Right cardiac atrium (tissue), 5 donors: ENCODE data around the gene LCNL1. TPM values are rescaled to one million over a fixed set of nuclear protein-coding genes. Genes with fewer than 3 reads are reported as not detected.

Source experiments
- ATAC-seq, 2 donors: fragments of 200-7000 bp; cut with Tn5 transposase; one replicate each; pipeline versions ENCODE4 v1.8.0 to v1.9.1; 2020; ENCODE audit warnings: moderate library complexity in 2 of 2, mild to moderate bottlenecking in 1 of 2
- DNase-seq, 3 donors: peaks; one replicate each; pipeline ENCODE4 v3.0.0-alpha.2; 2020
- H3K27ac ChIP-seq: one replicate; pipeline ENCODE4 v1.5.1; 2013; ENCODE audit warnings: mild to moderate bottlenecking, low read length, control low read depth, moderate library complexity
- H3K27me3 ChIP-seq: one replicate; pipeline ENCODE4 v1.6.1; 2013; ENCODE audit not compliant: control insufficient read depth, insufficient read depth
- H3K4me1 ChIP-seq: one replicate; pipeline ENCODE4 v1.6.1; 2013; ENCODE audit warnings: low read length; ENCODE audit not compliant: control insufficient read depth, insufficient read depth
- H3K4me3 ChIP-seq: one replicate; pipeline ENCODE4 v1.5.1; 2013; ENCODE audit warnings: low read length, control low read depth
- H3K9me3 ChIP-seq: one replicate; pipeline ENCODE4 v1.6.1; 2013; ENCODE audit warnings: low read length; ENCODE audit not compliant: control insufficient read depth
- WGBS: extraction: QIAGEN DNeasy Blood & Tissue Kit; methylation state at CpG from one replicate; pipeline ENCODE4 v1.1.7; 2013; 5-methylcytosine and 5-hydroxymethylcytosine counted together
- intact Hi-C, 4 donors: fragments of 100-400 bp; cut with DNase I; formaldehyde crosslinking; loops; one replicate each; pipeline versions ENCODE4 v1.11.0 to v1.14.0; 2022 to 2023
- polyA plus RNA-seq: library from polyadenylated mRNA; stranded (reverse); fragments of 200-250 nt; gene quantifications from one replicate; pipeline ENCODE4 v1.2.3, GENCODE V29; 2013
- total RNA-seq, 4 donors: library from RNA; stranded (reverse); fragmentation: NEBNext Ultra II Directional; extraction: Animal tissue kit (Norgen Biotek cat#: 25700); gene quantifications; one replicate each; pipeline ENCODE4 v1.2.1, GENCODE V29; 2021
- donor health status: healthy with polysubstance abuse.
- donor health status: DM: no; HTN: yes; CAD: no.
- donor health status: DM: no; HTN: no; CAD: no.
- donor health status: DM: no; HTN: yes; CAD: no; lungs with severe emphysema.
- donor health status: DM: yes; HTN: yes; CAD: no.

Gene LCNL1
- total and polyA plus RNA-seq, 5 donors: 2.4 to 16.7 (median 7.2) TPM

GRCh38 chr9:136961279-136962065, 21.3 kb upstream of the LCNL1 start:
- Histone ChIP-seq H3K27me3 (no peaks in the 10 kb centered on the region), H3K4me3 (no peak overlapping the region), H3K4me1 (no peaks in the 10 kb centered on the region), H3K9me3 (no peaks in the 10 kb centered on the region), H3K27ac (no peak overlapping the region)
- ATAC-seq (peak; percentile 89 to 90), DNase-seq (peak; percentile 83 to 92 (median 92))
- intact Hi-C loops: no loop called here
- WGBS: 59% methylated on average over 23 of the region's 23 CpGs

- Histone ChIP-seq H3K27me3 (no peaks in the 10 kb centered on the region), H3K9me3 (no peaks in the 10 kb centered on the region), H3K27ac (no peak overlapping the region), H3K4me1 (no peaks in the 10 kb centered on the region), H3K4me3 (no peak overlapping the region)
- intact Hi-C loops: no loop called here
- DNase-seq (no peak), ATAC-seq (no peak)
- 96% methylated on average over 9 of the region's 9 CpGs for WGBS
Measured at GRCh38 chr9:136962163-136962562, 20.6 kb upstream of the LCNL1 start.

DNA sequence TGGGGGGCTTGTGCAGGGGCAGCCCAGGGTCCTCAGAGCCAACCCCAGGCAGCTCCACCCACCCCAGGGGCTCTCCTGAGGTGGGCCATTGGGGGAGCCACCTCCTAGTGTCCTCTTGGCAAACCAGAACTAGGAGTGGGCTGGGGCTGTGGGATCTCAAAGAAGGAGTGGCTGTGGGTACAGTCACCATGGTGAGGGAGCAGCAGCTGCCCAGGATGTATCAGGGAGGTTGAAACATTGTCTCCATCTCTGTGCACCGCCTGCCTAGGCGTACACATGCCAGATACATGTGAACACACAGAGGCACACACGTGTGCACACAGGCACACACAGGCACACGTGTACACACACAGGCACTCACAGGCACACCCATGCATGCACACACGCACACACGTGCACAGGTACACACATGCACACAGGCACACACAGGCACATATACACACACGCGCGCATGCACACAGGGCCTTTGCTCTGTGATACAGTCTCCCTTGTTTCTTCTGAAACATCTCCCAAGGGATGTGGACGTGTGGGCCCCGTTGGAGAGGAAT, 20.0 kb upstream of the LCNL1 start:
- Histone ChIP-seq H3K4me1 (no peaks in the 10 kb centered on the region), H3K27me3 (no peaks in the 10 kb centered on the region), H3K9me3 (no peaks in the 10 kb centered on the region), H3K4me3 (no peak overlapping the region), H3K27ac (no peak overlapping the region)
- WGBS: 80% methylated on average over 11 of the region's 11 CpGs
- ATAC-seq: no peak
- no peak for DNase-seq
- intact Hi-C loops: no loop called here

DNA sequence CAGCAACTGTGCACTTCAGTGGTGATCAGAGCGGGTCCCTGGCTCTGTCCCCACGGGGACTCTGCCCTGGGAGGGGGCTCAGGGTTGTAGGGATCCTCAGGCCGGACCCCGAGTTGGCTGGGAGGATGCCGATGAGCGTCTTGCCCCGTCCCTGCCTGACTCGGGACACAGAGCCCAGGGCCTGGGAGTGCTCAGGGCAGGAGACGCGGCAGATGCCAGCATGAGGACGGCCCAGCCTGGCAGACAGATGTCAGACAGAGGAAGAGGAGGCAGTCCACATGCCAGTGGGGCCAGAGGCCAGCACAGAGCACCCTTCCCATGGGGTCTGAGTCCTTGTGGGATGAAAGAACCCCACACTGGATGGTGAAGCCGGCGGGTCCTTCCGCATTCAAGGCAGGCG, 19.5 kb upstream of the LCNL1 start:
- no peak overlapping the region for H3K4me3 ChIP-seq
- DNase-seq (no peak), ATAC-seq (no peak)
- no peak overlapping the region for H3K27ac ChIP-seq
- WGBS: 87% methylated on average over 15 of the region's 15 CpGs
- no peaks in the 10 kb centered on the region for H3K9me3 ChIP-seq
- intact Hi-C loops: no loop called here
- no peaks in the 10 kb centered on the region for H3K27me3 ChIP-seq
- H3K4me1 ChIP-seq: no peaks in the 10 kb centered on the region

- H3K4me3 ChIP-seq: no peak overlapping the region
- 91% methylated on average over 12 of the region's 12 CpGs for whole genome bisulfite sequencing
- DNase-seq: no peak
- H3K27ac ChIP-seq: no peak overlapping the region
- no peaks in the 10 kb centered on the region for H3K9me3 ChIP-seq
- H3K27me3 ChIP-seq: no peaks in the 10 kb centered on the region
- intact Hi-C loops: no loop called here
- ATAC-seq: no peak
- no peaks in the 10 kb centered on the region for H3K4me1 ChIP-seq
Measured at GRCh38 chr9:136963751-136964150, 19.0 kb upstream of the LCNL1 start.

- Histone ChIP-seq H3K27ac (no peak overlapping the region), H3K4me3 (no peak overlapping the region), H3K9me3 (no peaks in the 10 kb centered on the region), H3K27me3 (no peaks in the 10 kb centered on the region), H3K4me1 (no peaks in the 10 kb centered on the region)
- intact Hi-C loops: no loop called here
- WGBS: 74% methylated on average over 22 of the region's 22 CpGs
- ATAC-seq (peak in 1 of 2 donors; percentile 46), DNase-seq (peak in 1 of 3 donors; percentile 68)
Measured at GRCh38 chr9:136964171-136964689, 18.6 kb upstream of the LCNL1 start.

DNA sequence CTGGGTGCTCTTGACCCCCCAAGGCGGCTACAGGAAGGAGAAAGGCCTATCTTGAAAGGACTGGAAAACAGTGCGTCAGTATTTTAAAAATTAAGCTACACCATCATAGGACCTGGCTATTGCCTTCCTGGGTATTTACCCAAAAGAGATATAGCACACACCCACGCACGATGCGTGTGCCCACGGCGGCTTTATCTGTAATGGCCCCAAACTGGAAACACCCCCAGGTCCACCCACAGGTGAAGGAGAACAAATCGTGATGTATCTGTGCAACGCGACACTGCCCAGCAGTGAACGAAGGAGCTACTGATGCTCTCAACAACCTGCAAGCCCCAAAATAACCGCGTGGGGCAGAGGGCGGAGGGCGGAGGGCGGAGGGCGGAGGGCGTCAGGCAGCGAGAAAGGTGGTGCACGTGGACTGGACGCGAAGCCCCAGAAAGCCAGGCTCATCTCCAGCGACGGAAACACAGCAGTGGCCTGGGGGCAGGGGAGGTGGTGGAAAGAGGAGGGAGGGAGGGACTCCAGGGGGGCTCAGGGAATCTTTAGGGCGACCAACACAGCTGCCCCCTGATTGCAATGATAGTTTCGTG, 17.9 kb upstream of the LCNL1 start:
- no peak for ATAC-seq
- no peak overlapping the region for H3K4me3 ChIP-seq
- no peak overlapping the region for H3K27ac ChIP-seq
- intact Hi-C loops: no loop called here
- H3K4me1 ChIP-seq: no peaks in the 10 kb centered on the region
- no peak for DNase-seq
- no peaks in the 10 kb centered on the region for H3K27me3 ChIP-seq
- H3K9me3 ChIP-seq: no peaks in the 10 kb centered on the region
- 84% methylated on average over 26 of the region's 26 CpGs for WGBS

DNA sequence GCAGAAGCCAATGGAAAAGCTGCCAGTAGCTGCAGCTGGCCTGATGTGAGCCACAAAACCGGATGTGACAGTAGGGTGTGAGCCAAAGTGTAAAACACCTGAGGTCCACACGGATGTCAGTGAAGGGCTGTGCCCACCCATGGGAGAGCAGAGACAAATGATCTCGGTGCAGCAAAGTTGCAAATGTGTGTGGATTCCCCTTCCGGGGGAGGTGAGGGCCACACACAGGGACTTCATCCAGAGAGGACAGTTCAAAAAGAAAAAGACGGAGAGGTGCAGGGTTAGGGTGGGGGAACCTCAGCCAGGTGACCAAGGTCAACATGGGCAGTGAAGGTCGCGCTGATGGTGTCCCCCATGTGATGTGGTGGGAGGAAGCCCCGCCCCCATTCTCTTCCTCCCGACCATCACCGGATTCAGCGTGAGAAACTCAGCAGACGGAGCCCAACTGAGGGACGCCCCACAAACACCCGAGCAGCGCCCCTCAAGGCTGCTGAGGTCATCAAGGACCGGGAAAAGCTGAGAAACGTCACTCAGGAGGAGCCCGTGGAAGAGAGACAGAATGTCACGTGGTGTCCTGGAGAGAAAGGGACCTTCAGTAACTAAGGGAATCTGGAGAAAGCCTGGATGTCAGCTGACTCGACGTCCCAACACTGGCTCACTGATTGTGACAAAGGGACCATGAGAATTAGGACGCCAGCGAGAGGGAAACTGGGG, 16.9 kb upstream of the LCNL1 start:
- peak in 1 of 3 donors; percentile 59 for DNase-seq
- no peaks in the 10 kb centered on the region for H3K27me3 ChIP-seq
- no peak overlapping the region for H3K27ac ChIP-seq
- intact Hi-C loops: no loop called here
- no peak overlapping the region for H3K4me3 ChIP-seq
- no peaks in the 10 kb centered on the region for H3K9me3 ChIP-seq
- H3K4me1 ChIP-seq: no peaks in the 10 kb centered on the region
- no peak for ATAC-seq
- WGBS: 24% methylated on average over 23 of the region's 23 CpGs

DNA sequence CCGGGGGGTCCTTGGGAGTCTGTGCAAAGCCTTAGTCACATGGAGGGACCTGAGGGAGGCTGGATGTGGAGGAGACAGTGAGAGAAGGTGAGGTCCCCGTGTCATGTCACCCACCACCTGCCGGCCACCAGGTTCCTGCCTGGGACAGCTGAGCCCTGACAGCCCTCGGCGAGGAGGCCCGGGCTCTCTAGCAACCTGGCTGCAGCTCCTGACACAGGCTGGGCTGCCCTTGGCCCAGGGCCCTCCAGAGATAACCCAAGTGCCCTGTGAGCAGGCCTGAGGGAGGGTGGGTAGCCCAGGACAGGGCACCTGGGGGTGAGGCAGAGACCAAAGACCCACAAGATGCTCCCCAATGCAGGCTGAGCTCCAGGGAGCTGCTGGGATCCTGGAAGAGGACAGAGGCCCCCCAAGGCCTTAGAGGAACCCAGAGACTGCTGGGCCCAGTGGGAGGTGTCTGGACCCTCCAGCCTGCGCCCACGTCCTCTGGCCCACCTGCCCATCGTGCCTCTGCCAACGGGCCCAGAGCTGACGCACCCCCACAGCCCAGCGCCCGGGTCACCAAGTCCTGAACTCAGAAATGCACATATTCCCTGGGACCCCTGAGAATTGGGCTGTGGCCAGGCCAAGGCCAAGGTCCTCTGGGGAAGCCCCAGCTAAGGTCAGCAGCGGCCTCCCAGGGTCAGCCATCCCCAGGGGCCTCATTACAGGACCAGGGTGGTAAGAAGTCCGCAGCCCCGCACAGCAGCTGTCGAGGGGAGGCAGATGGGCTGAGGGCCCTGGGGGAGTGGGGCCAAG, 14.3 kb upstream of the LCNL1 start:
- H3K27me3 ChIP-seq: no peaks in the 10 kb centered on the region
- H3K9me3 ChIP-seq: no peaks in the 10 kb centered on the region
- intact Hi-C loops: no loop called here
- no peaks in the 10 kb centered on the region for H3K4me1 ChIP-seq
- no peak overlapping the region for H3K4me3 ChIP-seq
- 79% methylated on average over 17 of the region's 17 CpGs for WGBS
- no peak overlapping the region for H3K27ac ChIP-seq
- DNase-seq: no peak
- no peak for ATAC-seq

GRCh38 chr9:136969150-136969549, 13.6 kb upstream of the LCNL1 start:
- Histone ChIP-seq H3K4me1 (no peaks in the 10 kb centered on the region), H3K27me3 (no peaks in the 10 kb centered on the region), H3K4me3 (no peak overlapping the region), H3K9me3 (no peaks in the 10 kb centered on the region), H3K27ac (no peak overlapping the region)
- intact Hi-C loops: no loop called here
- DNase-seq (peak in 1 of 3 donors; percentile 48), ATAC-seq (no peak)
- 77% methylated on average over 17 of the region's 17 CpGs for WGBS
